Activated naive CD8-positive, alpha-beta T cell treated with anti-CD3 and anti-CD28 coated beads for 36 hours (primary cell): Measurements from ENCODE around the gene RAB40C. TPM values are rescaled to one million over a fixed set of nuclear protein-coding genes. Genes with fewer than 3 reads are reported as not detected.

Source experiments
- DNase-seq: peaks from one replicate; pipeline ENCODE4 v3.0.0; 2021
- H3K27ac Mint-ChIP-seq: one replicate; pipeline ENCODE4 v1.8.0; 2022; ENCODE audit warnings: mild to moderate bottlenecking, moderate library complexity, mixed read lengths
- H3K27me3 Mint-ChIP-seq: one replicate; pipeline ENCODE4 v1.8.0; 2022; ENCODE audit warnings: mild to moderate bottlenecking, mixed read lengths
- H3K36me3 Mint-ChIP-seq: one replicate; pipeline ENCODE4 v1.8.0; 2021; ENCODE audit warnings: mild to moderate bottlenecking, mixed read lengths
- H3K4me1 Mint-ChIP-seq: one replicate; pipeline ENCODE4 v1.8.0; 2021; ENCODE audit warnings: mixed read lengths
- H3K4me3 Mint-ChIP-seq: one replicate; pipeline ENCODE4 v1.8.0; 2022; ENCODE audit warnings: mild to moderate bottlenecking, moderate library complexity, mixed read lengths
- H3K9me3 Mint-ChIP-seq: one replicate; pipeline ENCODE4 v1.8.0; 2022; ENCODE audit warnings: mixed read lengths
- total RNA-seq, 2 experiments: library from RNA; stranded (reverse); gene quantifications; one replicate each; pipeline ENCODE4 v1.2.3, GENCODE V29; 2021

Gene RAB40C
- total RNA-seq, 2 experiments from 2014 or later: 7.2 to 7.6 TPM

GRCh38 chr16:672851-673250, 83.0 kb downstream of the RAB40C start:
- Mint-ChIP-seq H3K36me3 (peaks cover 7% of the 10 kb centered on the region), H3K9me3 (no peaks in the 10 kb centered on the region), H3K27ac (no peak overlapping the region), H3K27me3 (no peaks in the 10 kb centered on the region), H3K4me1 (peaks cover 2% of the 10 kb centered on the region), H3K4me3 (no peak overlapping the region)
- DNase-seq: no peak

GRCh38 chr16:673399-673991, 83.6 kb downstream of the RAB40C start:
- H3K4me1 Mint-ChIP-seq: peaks cover 2% of the 10 kb centered on the region
- no peaks in the 10 kb centered on the region for H3K27me3 Mint-ChIP-seq
- H3K9me3 Mint-ChIP-seq: no peaks in the 10 kb centered on the region
- no peak overlapping the region for H3K4me3 Mint-ChIP-seq
- H3K36me3 Mint-ChIP-seq: peaks cover 5% of the 10 kb centered on the region
- H3K27ac Mint-ChIP-seq: no peak overlapping the region
- DNase-seq: no peak

- Mint-ChIP-seq H3K36me3 (peaks cover 5% of the 10 kb centered on the region), H3K9me3 (no peaks in the 10 kb centered on the region), H3K27ac (no peak overlapping the region), H3K4me3 (no peak overlapping the region), H3K27me3 (no peaks in the 10 kb centered on the region), H3K4me1 (peaks cover 4% of the 10 kb centered on the region)
- no peak for DNase-seq
Observed at GRCh38 chr16:674214-674881, 84.5 kb downstream of the RAB40C start.

- H3K27ac Mint-ChIP-seq: no peak within 1 kb of the TSS
- H3K4me1 Mint-ChIP-seq: peaks cover 6% of the 10 kb centered on the region
- peaks cover 2% of the 10 kb centered on the region for H3K36me3 Mint-ChIP-seq
- no peaks in the 10 kb centered on the region for H3K9me3 Mint-ChIP-seq
- no peak for DNase-seq
- no peaks in the 10 kb centered on the region for H3K27me3 Mint-ChIP-seq
- H3K4me3 Mint-ChIP-seq: peak within 1 kb of the TSS; percentile 25
Observed at GRCh38 chr16:674968-675883, 85.4 kb downstream of the RAB40C start, which contains the start of gene RHBDL1. Gene RHBDL1, plus strand, starts transcription at chr16:675671. Its CDS starts 120 bp downstream, at chr16:675791.

GRCh38 chr16:675884-676564, 86.2 kb downstream of the RAB40C start:
- Mint-ChIP-seq H3K4me3 (no peak overlapping the region), H3K36me3 (peaks cover 4% of the 10 kb centered on the region), H3K4me1 (peaks cover 7% of the 10 kb centered on the region), H3K27ac (no peak overlapping the region), H3K27me3 (no peaks in the 10 kb centered on the region), H3K9me3 (no peaks in the 10 kb centered on the region)
- DNase-seq: no peak

GRCh38 chr16:676565-676902, 86.7 kb downstream of the RAB40C start:
- Mint-ChIP-seq H3K9me3 (no peaks in the 10 kb centered on the region), H3K36me3 (peaks cover 7% of the 10 kb centered on the region), H3K27me3 (no peaks in the 10 kb centered on the region), H3K4me3 (no peak overlapping the region), H3K27ac (no peak overlapping the region), H3K4me1 (peaks cover 10% of the 10 kb centered on the region)
- DNase-seq: no peak

DNA sequence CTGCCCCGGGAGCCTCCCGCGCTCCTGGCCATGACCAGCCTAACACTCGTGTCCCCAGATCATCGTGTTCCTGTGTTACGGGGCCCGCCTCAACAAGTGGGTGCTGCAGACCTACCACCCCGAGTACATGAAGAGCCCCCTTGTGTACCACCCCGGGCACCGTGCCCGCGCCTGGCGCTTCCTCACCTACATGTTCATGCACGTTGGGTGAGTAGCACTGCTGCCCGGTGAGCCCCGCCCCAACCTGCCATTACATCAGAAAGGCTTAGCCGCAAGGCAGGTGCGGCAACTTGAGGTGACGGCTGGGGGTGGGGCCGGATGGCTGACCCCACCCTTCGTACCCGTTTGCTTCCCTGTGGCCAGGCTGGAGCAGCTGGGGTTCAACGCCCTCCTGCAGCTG, 87.0 kb downstream of the RAB40C start:
- Mint-ChIP-seq H3K9me3 (no peaks in the 10 kb centered on the region), H3K27ac (no peak overlapping the region), H3K36me3 (peaks cover 10% of the 10 kb centered on the region), H3K4me1 (peaks cover 14% of the 10 kb centered on the region), H3K27me3 (no peaks in the 10 kb centered on the region), H3K4me3 (no peak overlapping the region)
- no peak for DNase-seq

- Mint-ChIP-seq H3K4me3 (no peak overlapping the region), H3K27ac (no peak overlapping the region), H3K9me3 (no peaks in the 10 kb centered on the region), H3K36me3 (peaks cover 14% of the 10 kb centered on the region), H3K27me3 (no peaks in the 10 kb centered on the region), H3K4me1 (peaks cover 18% of the 10 kb centered on the region)
- DNase-seq: no peak
Observed at GRCh38 chr16:677316-678190, 87.7 kb downstream of the RAB40C start.

DNA sequence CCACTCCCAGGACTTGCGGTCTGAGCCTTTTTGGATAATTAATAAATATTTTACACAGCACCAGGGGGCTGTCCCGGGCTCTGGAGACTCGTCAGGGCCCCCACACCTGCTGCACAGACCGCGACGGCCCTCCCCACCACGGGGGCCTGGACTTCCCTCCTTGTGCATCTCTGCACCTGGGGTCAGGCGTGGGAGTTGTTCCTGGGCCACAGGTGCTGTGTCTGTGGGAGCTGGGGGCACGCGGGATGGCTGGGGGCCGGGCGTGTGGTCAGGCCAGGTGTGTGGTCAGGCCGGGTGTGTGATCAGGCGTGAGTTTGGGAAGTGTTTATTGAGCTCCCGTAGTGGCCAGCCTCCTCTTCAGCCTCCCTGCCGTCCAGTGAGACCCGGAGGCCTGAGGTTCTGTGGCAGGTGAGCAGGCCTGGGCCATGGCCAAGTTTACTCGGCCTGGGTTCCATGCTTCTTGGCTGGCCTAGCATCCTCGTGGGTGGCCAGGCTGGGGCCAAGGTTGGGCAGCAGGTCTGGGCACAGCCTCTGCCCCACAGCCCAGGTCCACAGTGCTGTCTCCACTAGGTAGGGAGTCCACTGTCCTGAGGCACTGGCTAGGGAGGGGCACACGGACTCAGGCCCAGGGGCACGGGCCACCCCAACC, 88.5 kb downstream of the RAB40C start:
- peaks cover 19% of the 10 kb centered on the region for H3K4me1 Mint-ChIP-seq
- DNase-seq: no peak
- no peak overlapping the region for H3K27ac Mint-ChIP-seq
- no peak overlapping the region for H3K4me3 Mint-ChIP-seq
- no peaks in the 10 kb centered on the region for H3K27me3 Mint-ChIP-seq
- H3K36me3 Mint-ChIP-seq: peaks cover 16% of the 10 kb centered on the region
- H3K9me3 Mint-ChIP-seq: no peaks in the 10 kb centered on the region

Other genes with a start within 250 kb of the RAB40C start
- 10 to 100 TPM; 23.9 to 24.6 TPM for gene AXIN1, start 237.3 kb upstream of the RAB40C start, total RNA-seq
- gene MRPL28, start 219.5 kb upstream of the RAB40C start, total RNA-seq: 10 to 100 TPM; 89.3 to 94.8 TPM
- gene PGAP6, start 208.1 kb upstream of the RAB40C start, total RNA-seq: 10 to 100 TPM; 22.8 to 24.1 TPM
- gene NME4, start 192.9 kb upstream of the RAB40C start, total RNA-seq: 10 to 100 TPM; 15.6 to 17.3 TPM
- 1 to 10 TPM; 7.0 to 8.2 TPM for gene DECR2, start 188.2 kb upstream of the RAB40C start, total RNA-seq
- gene RAB11FIP3, start 164.4 kb upstream of the RAB40C start, total RNA-seq: 10 to 100 TPM; 16.9 to 17.4 TPM
- 10 to 100 TPM; 86.4 to 91.3 TPM for gene CAPN15, start 62.4 kb upstream of the RAB40C start, total RNA-seq
- gene PRR35, start 29.7 kb upstream of the RAB40C start, total RNA-seq: not detected
- under 1 TPM; 0.54 to 0.76 TPM for gene NHLRC4, start 23.1 kb upstream of the RAB40C start, total RNA-seq
- 10 to 100 TPM; 28.8 to 29.1 TPM for gene PIGQ, start 20.1 kb upstream of the RAB40C start, total RNA-seq
- under 1 TPM in 1 of 2 experiments, not detected in 1; 0.10 TPM for gene WFIKKN1, start 40.9 kb downstream of the RAB40C start, total RNA-seq
- 100 to 1,000 TPM; 127 to 128 TPM for gene METTL26, start 46.2 kb downstream of the RAB40C start, total RNA-seq
- gene MCRIP2, start 51.8 kb downstream of the RAB40C start, total RNA-seq: 10 to 100 TPM; 56.0 to 60.3 TPM
- 10 to 100 TPM; 84.5 to 86.0 TPM for gene WDR90, start 59.3 kb downstream of the RAB40C start, total RNA-seq
- gene RHOT2, start 78.1 kb downstream of the RAB40C start, total RNA-seq: 100 to 1,000 TPM; 123 to 128 TPM
- under 1 TPM; 0.49 to 0.72 TPM for gene RHBDL1, start 85.6 kb downstream of the RAB40C start, total RNA-seq
- gene STUB1, start 90.3 kb downstream of the RAB40C start, total RNA-seq: 10 to 100 TPM; 74.3 to 82.1 TPM
- 10 to 100 TPM; 37.2 to 43.0 TPM for gene JMJD8, start 94.3 kb downstream of the RAB40C start, total RNA-seq
- 10 to 100 TPM; 20.8 to 21.7 TPM for gene WDR24, start 100.3 kb downstream of the RAB40C start, total RNA-seq
- 1 to 10 TPM; 3.2 to 6.0 TPM for gene FBXL16, start 115.7 kb downstream of the RAB40C start, total RNA-seq
- gene METRN, start 125.1 kb downstream of the RAB40C start, total RNA-seq: 10 to 100 TPM; 22.3 to 25.3 TPM
- 10 to 100 TPM; 37.3 to 40.1 TPM for gene ANTKMT, start 131.1 kb downstream of the RAB40C start, total RNA-seq
- 1 to 10 TPM; 6.5 to 8.1 TPM for gene CCDC78, start 136.4 kb downstream of the RAB40C start, total RNA-seq
- 10 to 100 TPM; 22.9 to 24.4 TPM for gene HAGHL, start 137.0 kb downstream of the RAB40C start, total RNA-seq
- 10 to 100 TPM; 18.3 to 19.8 TPM for gene CIAO3, start 150.9 kb downstream of the RAB40C start, total RNA-seq
- gene MSLN, start 170.7 kb downstream of the RAB40C start, total RNA-seq: not detected
- 10 to 100 TPM; 41.8 to 42.3 TPM for gene RPUSD1, start 198.3 kb downstream of the RAB40C start, total RNA-seq
- gene CHTF18, start 198.6 kb downstream of the RAB40C start, total RNA-seq: 100 to 1,000 TPM in 1 of 2 experiments, 10 to 100 TPM in 1; 98.3 to 100 TPM
- gene GNG13, start 210.7 kb downstream of the RAB40C start, total RNA-seq: not detected